22Rv1 (cell line): ENCODE results near the gene TPK1.

Source experiments
- CTCF ChIP-seq: fragments of 450-650 bp; IDR thresholded peaks from 2 replicates; pipeline ENCODE4 v1.5.1; 2017; ENCODE audit warnings: mild to moderate bottlenecking
- ZFX ChIP-seq: fragments of 450-650 bp; IDR thresholded peaks from 2 replicates; pipeline ENCODE4 v1.6.1; 2017; ENCODE audit warnings: antibody characterized with exemption, borderline replicate concordance

GRCh38 chr7:144771927-144772326 lies 63.9 kb downstream of the TPK1 start:
- TF ChIP-seq CTCF: no peak
- no peak for TF ChIP-seq ZFX
